Measurements from ENCODE around the gene ADAMTS10.
"Not testable (repeated sequence)": the region's sequence is repeated elsewhere in the genome, so short reads cannot be mapped to it uniquely, and the experiment has no call there.

Gene ADAMTS10

GRCh38 chr19:8561075-8561764, 49.3 kb downstream of the ADAMTS10 start:
- no peak for DNase-seq (ENCODE audit: low read depth, low spot score)

- no peak for DNase-seq (ENCODE audit: low read depth, low spot score)
These were observed 52.2 kb downstream of the ADAMTS10 start for GRCh38 chr19:8558325-8558724.

GRCh38 chr19:8557642-8558238, 52.8 kb downstream of the ADAMTS10 start:
- DNase-seq (ENCODE audit: low read depth, low spot score): no peak

GRCh38 chr19:8553729-8554128, 56.8 kb downstream of the ADAMTS10 start:
- DNase-seq (ENCODE audit: low read depth, low spot score): not testable (repeated sequence)

GRCh38 chr19:8552810-8553209, 57.7 kb downstream of the ADAMTS10 start:
- DNase-seq (ENCODE audit: low read depth, low spot score): no peak

- no peak for DNase-seq (ENCODE audit: low read depth, low spot score)
These were observed 60.4 kb downstream of the ADAMTS10 start for GRCh38 chr19:8550070-8550469.

GRCh38 chr19:8545743-8546142, 64.8 kb downstream of the ADAMTS10 start:
- no peak for DNase-seq (ENCODE audit: low read depth, low spot score)

- no peak for DNase-seq (ENCODE audit: low read depth, low spot score)
These were observed 66.3 kb downstream of the ADAMTS10 start for GRCh38 chr19:8544168-8544567.

GRCh38 chr19:8539621-8540149, 70.8 kb downstream of the ADAMTS10 start:
- DNase-seq (ENCODE audit: low read depth, low spot score): no peak

GRCh38 chr19:8537099-8537498, 73.4 kb downstream of the ADAMTS10 start:
- no peak for DNase-seq (ENCODE audit: low read depth, low spot score)

GRCh38 chr19:8536282-8536681, 74.2 kb downstream of the ADAMTS10 start:
- no peak for DNase-seq (ENCODE audit: low read depth, low spot score)

GRCh38 chr19:8532225-8532624, 78.3 kb downstream of the ADAMTS10 start:
- DNase-seq (ENCODE audit: low read depth, low spot score): no peak

- DNase-seq (ENCODE audit: low read depth, low spot score): no peak
These were observed 79.0 kb downstream of the ADAMTS10 start for GRCh38 chr19:8531470-8531869.

All from smooth muscle cell of the brain vasculature (primary cell).